K562 (cell line): ENCODE measurements around the gene CYBRD1. TPM values are rescaled to one million over a fixed set of nuclear protein-coding genes. Genes with fewer than 3 reads are reported as not detected.
A peak's percentile ranks its signal among the peaks of the same experiment; 100 is the strongest.

Source experiments
- BRF2 ChIP-seq: IDR thresholded peaks from 3 replicates; pipeline ENCODE4 v1.6.1; 2011; ENCODE audit warnings: borderline replicate concordance, mild to moderate bottlenecking; ENCODE audit not compliant: insufficient read length, insufficient read depth
- EGR1 ChIP-seq: fragments of 450-650 bp; conservative IDR thresholded peaks from 2 replicates; pipeline ENCODE4 v1.6.1; 2017; ENCODE audit warnings: mild to moderate bottlenecking
- FOSL1 ChIP-seq: fragments of 200-800 bp; sonication (Bioruptor generic); conservative IDR thresholded peaks from 2 replicates; pipeline ENCODE4 v1.6.1; 2016; ENCODE audit warnings: missing genetic modification characterization, missing compliant biosample characterization
- HDAC3 ChIP-seq: fragments of 450-650 bp; IDR thresholded peaks from 2 replicates; pipeline ENCODE4 v1.6.1; 2018; ENCODE audit warnings: borderline replicate concordance, mild to moderate bottlenecking, moderate library complexity; ENCODE audit not compliant: partially characterized antibody
- HLTF ChIP-seq: fragments of 450-650 bp; IDR thresholded peaks from 2 replicates; pipeline ENCODE4 v1.6.1; 2016
- JUN ChIP-seq, 2 experiments: sonication (generic) in 1 of 2; formaldehyde crosslinking in 1 of 2; IDR thresholded peaks; 2 replicates each; pipeline versions ENCODE4 v1.6.1 to v1.8.0; 2012 to 2022; ENCODE audit warnings: borderline replicate concordance in 2 of 2, mild to moderate bottlenecking in 2 of 2, improper control_type of control experiment in 1 of 2, low read depth in 1 of 2, low read length in 1 of 2, missing genetic modification reagents in 1 of 2
- MXD1 ChIP-seq: fragments of 250-450 bp; sonication (Bioruptor Pico); IDR thresholded peaks from 2 replicates; pipeline ENCODE4 v1.8.0; 2021; ENCODE audit warnings: borderline replicate concordance, mild to moderate bottlenecking, moderate library complexity; ENCODE audit not compliant: poor library complexity, severe bottlenecking
- OTX1 ChIP-seq: fragments of 450-650 bp; formaldehyde crosslinking; IDR thresholded peaks from 2 replicates; pipeline ENCODE4 v1.4.0; 2022; ENCODE audit warnings: mild to moderate bottlenecking
- RBM14 ChIP-seq: fragments of 200-400 bp; formaldehyde crosslinking; IDR thresholded peaks from 2 replicates; pipeline ENCODE4 v1.6.1; 2018; ENCODE audit warnings: low read depth, mild to moderate bottlenecking, low read length, moderate library complexity, borderline replicate concordance; ENCODE audit not compliant: insufficient read depth
- RBM39 ChIP-seq: fragments of 200-400 bp; formaldehyde crosslinking; optimal IDR thresholded peaks from 2 replicates; pipeline ENCODE3; 2018; ENCODE audit warnings: low read depth, low read length
- SIRT6 ChIP-seq: IDR thresholded peaks from one replicate; pipeline ENCODE4 v1.6.1; 2012; ENCODE audit warnings: low read depth, mild to moderate bottlenecking, control low read depth, inconsistent platforms, low read length, moderate library complexity
- SOX6 ChIP-seq: fragments of 450-650 bp; IDR thresholded peaks from 2 replicates; pipeline ENCODE4 v1.6.1; 2014; ENCODE audit warnings: mild to moderate bottlenecking
- ZNF165 ChIP-seq: fragments of 250-450 bp; sonication (Bioruptor Pico); IDR thresholded peaks from 2 replicates; pipeline ENCODE4 v1.4.0; 2020; ENCODE audit warnings: borderline replicate concordance
- ZNF41 ChIP-seq: fragments of 250-450 bp; sonication (Bioruptor Pico); conservative IDR thresholded peaks from 2 replicates; pipeline ENCODE4 v1.4.0; 2020; ENCODE audit warnings: mild to moderate bottlenecking
- ZNF583 ChIP-seq: fragments of 250-450 bp; sonication (Bioruptor Pico); IDR thresholded peaks from 2 replicates; pipeline ENCODE4 v1.4.0; 2020
- ZNF696 ChIP-seq: fragments of 250-450 bp; sonication (Bioruptor Pico); conservative IDR thresholded peaks from 2 replicates; pipeline ENCODE4 v1.4.0; 2020; ENCODE audit warnings: mild to moderate bottlenecking, moderate library complexity
- polyA plus RNA-seq, 8 experiments: library from polyadenylated mRNA; depleted of rRNA in 4 of 8; stranded (reverse) in 5 of 8; unstranded in 3 of 8; fragments of >200 nt; fragmentation: Nextera tagmentation in 2 of 8; fragmentation: Illumina TruSeq in 1 of 8; extraction: Ambion mirVana in 2 of 8; extraction: Trizol in 1 of 8; gene quantifications; 2 replicates each; pipeline versions ENCODE4 v1.2.1 to v1.2.3, GENCODE V29; 2011 to 2014; ENCODE audit warnings: inconsistent platforms in 1 of 8, missing spikeins in 1 of 8
- total RNA-seq, 7 experiments: library from RNA; depleted of rRNA in 6 of 7; stranded (reverse); fragments of >200 nt in 6 of 7; fragmentation: Illumina TruSeq in 2 of 7; extraction: Trizol in 2 of 7; gene quantifications; 2 replicates each; pipeline versions ENCODE4 v1.2.1 to v1.2.3, GENCODE V29; 2011 to 2021; ENCODE audit warnings: low replicate concordance in 1 of 7
- TF ChIP-seq, protein P1 (sequence below): fragments of 450-650 bp; IDR thresholded peaks from 2 replicates; pipeline ENCODE4 v1.6.1; 2016; ENCODE audit warnings: low read depth

CYBRD1 gene
- total and polyA plus RNA-seq, 9 of the 15 experiments (the other 6 are each of a cell fraction or from before 2014, with no cell fraction given) = 9.6 to 22.4 (median 15.6) TPM

GRCh38 chr2:171574149-171574795 is 52.0 kb downstream of the CYBRD1 start (continued):
- TF ChIP-seq RBM39 = no peak
- TF ChIP-seq ZNF696 (CRISPR knock-in tag) = no peak
- TF ChIP-seq ZNF583 (CRISPR knock-in tag) = no peak
- no peak for TF ChIP-seq HLTF
- no peak for TF ChIP-seq EGR1
- TF ChIP-seq HDAC3 = peak; percentile 10
- no peak for TF ChIP-seq RBM14
- TF ChIP-seq MXD1 = no peak
- no peak for TF ChIP-seq FOSL1 (tag)
- no peak for TF ChIP-seq SOX6
- TF ChIP-seq OTX1 = no peak
- no peak for TF ChIP-seq ZNF41 (CRISPR knock-in tag)
- TF ChIP-seq, protein P1, sequence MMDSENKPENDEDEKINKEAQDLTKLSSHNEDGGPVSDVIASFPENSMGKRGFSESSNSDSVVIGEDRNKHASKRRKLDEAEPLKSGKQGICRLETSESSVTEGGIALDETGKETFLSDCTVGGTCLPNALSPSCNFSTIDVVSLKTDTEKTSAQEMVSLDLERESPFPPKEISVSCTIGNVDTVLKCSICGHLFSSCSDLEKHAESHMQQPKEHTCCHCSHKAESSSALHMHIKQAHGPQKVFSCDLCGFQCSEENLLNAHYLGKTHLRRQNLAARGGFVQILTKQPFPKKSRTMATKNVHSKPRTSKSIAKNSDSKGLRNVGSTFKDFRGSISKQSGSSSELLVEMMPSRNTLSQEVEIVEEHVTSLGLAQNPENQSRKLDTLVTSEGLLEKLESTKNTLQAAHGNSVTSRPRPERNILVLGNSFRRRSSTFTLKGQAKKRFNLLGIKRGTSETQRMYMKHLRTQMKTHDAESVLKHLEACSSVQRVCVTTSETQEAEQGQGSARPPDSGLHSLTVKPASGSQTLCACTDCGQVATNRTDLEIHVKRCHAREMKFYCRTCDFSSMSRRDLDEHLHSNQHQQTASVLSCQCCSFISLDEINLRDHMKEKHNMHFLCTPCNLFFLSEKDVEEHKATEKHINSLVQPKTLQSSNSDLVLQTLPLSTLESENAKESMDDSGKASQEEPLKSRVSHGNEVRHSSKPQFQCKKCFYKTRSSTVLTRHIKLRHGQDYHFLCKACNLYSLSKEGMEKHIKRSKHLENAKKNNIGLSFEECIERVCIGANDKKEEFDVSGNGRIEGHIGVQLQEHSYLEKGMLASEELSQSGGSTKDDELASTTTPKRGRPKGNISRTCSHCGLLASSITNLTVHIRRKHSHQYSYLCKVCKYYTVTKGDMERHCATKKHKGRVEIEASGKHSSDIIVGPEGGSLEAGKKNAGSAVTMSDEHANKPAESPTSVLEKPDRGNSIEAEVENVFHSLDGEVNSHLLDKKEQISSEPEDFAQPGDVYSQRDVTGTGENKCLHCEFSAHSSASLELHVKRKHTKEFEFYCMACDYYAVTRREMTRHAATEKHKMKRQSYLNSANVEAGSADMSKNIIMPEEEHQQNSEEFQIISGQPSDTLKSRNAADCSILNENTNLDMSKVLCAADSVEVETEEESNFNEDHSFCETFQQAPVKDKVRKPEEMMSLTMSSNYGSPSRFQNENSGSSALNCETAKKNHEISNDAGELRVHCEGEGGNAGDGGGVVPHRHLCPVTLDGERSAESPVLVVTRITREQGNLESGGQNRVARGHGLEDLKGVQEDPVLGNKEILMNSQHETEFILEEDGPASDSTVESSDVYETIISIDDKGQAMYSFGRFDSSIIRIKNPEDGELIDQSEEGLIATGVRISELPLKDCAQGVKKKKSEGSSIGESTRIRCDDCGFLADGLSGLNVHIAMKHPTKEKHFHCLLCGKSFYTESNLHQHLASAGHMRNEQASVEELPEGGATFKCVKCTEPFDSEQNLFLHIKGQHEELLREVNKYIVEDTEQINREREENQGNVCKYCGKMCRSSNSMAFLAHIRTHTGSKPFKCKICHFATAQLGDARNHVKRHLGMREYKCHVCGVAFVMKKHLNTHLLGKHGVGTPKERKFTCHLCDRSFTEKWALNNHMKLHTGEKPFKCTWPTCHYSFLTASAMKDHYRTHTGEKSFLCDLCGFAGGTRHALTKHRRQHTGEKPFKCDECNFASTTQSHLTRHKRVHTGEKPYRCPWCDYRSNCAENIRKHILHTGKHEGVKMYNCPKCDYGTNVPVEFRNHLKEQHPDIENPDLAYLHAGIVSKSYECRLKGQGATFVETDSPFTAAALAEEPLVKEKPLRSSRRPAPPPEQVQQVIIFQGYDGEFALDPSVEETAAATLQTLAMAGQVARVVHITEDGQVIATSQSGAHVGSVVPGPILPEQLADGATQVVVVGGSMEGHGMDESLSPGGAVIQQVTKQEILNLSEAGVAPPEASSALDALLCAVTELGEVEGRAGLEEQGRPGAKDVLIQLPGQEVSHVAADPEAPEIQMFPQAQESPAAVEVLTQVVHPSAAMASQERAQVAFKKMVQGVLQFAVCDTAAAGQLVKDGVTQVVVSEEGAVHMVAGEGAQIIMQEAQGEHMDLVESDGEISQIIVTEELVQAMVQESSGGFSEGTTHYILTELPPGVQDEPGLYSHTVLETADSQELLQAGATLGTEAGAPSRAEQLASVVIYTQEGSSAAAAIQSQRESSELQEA = no peak; the same call in 1 of the 2 replicates
- TF ChIP-seq SIRT6 = no peak
- no peak for TF ChIP-seq JUN (IDR thresholded peaks at IDR 0.05; ENCODE audit: borderline replicate concordance, low read depth, low read length)
- no peak for TF ChIP-seq JUN (CRISPR knock-in tag; IDR thresholded peaks at IDR 0.05; ENCODE audit: borderline replicate concordance)
- TF ChIP-seq ZNF165 (CRISPR knock-in tag) = 0 out of 2 replicates have a peak, but pooled peaks have one; percentile 33
- TF ChIP-seq BRF2 = no peak
